Heart left ventricle (tissue), 16 donors: Measurements from ENCODE around the gene TRIM41. TPM values are rescaled to one million over a fixed set of nuclear protein-coding genes. Genes with fewer than 3 reads are reported as not detected.
"Not testable (repeated sequence)": the region's sequence is repeated elsewhere in the genome, so short reads cannot be mapped to it uniquely, and the experiment has no call there.

ENCODE experiments used
- ATAC-seq, 4 donors: fragments of 200-7000 bp; cut with Tn5 transposase; one replicate each; pipeline ENCODE4 v1.9.1; 2020 to 2022; ENCODE audit warnings: moderate library complexity in 4 of 4, mild to moderate bottlenecking in 3 of 4, moderate number of reproducible peaks in 1 of 4
- DNase-seq, 5 donors: peaks; one replicate each; pipeline ENCODE4 v3.0.0-alpha.2; 2020
- H3K27ac ChIP-seq, 12 donors: fragments of 200-600 bp; sonication (generic) in 4 of 12; one replicate each; pipeline versions ENCODE4 v1.5.0 to v1.8.0; 2016 to 2022; ENCODE audit warnings: mild to moderate bottlenecking in 2 of 12
- H3K27me3 ChIP-seq, 9 donors: fragments of 200-600 bp; sonication (generic) in 2 of 9; one replicate each; pipeline versions ENCODE4 v1.5.1 to v1.8.0; 2016 to 2022; ENCODE audit warnings: mild to moderate bottlenecking in 3 of 9
- H3K36me3 ChIP-seq, 9 donors: fragments of 200-600 bp; sonication (generic) in 2 of 9; one replicate each; pipeline versions ENCODE4 v1.5.0 to v1.8.0; 2018 to 2022; ENCODE audit warnings: mild to moderate bottlenecking in 2 of 9
- H3K4me1 ChIP-seq, 12 donors: fragments of 200-600 bp; sonication (generic) in 4 of 12; one replicate each; pipeline versions ENCODE4 v1.5.0 to v1.8.0; 2016 to 2022; ENCODE audit warnings: mild to moderate bottlenecking in 3 of 12
- H3K4me3 ChIP-seq, 12 donors: fragments of 200-600 bp; sonication (generic) in 4 of 12; one replicate each; pipeline versions ENCODE4 v1.5.0 to v1.8.0; 2017 to 2022; ENCODE audit warnings: mild to moderate bottlenecking in 9 of 12, moderate library complexity in 4 of 12
- H3K9me3 ChIP-seq, 12 donors: fragments of 200-600 bp; sonication (generic) in 4 of 12; one replicate each; pipeline versions ENCODE4 v1.5.0 to v1.8.0; 2016 to 2022; ENCODE audit warnings: mild to moderate bottlenecking in 1 of 12
- CTCF ChIP-seq, 12 donors: fragments of 200-600 bp; sonication (generic) in 4 of 12; IDR thresholded peaks; one replicate each; pipeline versions ENCODE4 v1.5.0 to v1.8.0; 2018 to 2022; ENCODE audit warnings: antibody characterized with exemption in 12 of 12, mild to moderate bottlenecking in 5 of 12
- POLR2A ChIP-seq, 2 donors: fragments of 450-650 bp; IDR thresholded peaks; one replicate each; pipeline ENCODE4 v1.6.1; 2017; ENCODE audit warnings: antibody characterized with exemption in 2 of 2, mild to moderate bottlenecking in 2 of 2, moderate library complexity in 2 of 2
- WGBS, 4 donors: extraction: QIAGEN DNeasy Blood & Tissue Kit in 2 of 4; methylation state at CpG; one replicate each; pipeline versions ENCODE4 v1.1.5 to v1.1.7; 2013 to 2018; 5-methylcytosine and 5-hydroxymethylcytosine counted together
- intact Hi-C, 10 donors: fragments of 100-400 bp; cut with DNase I; formaldehyde crosslinking; loops; one replicate each; pipeline versions ENCODE4 v1.11.1 to v1.14.2; 2022
- long read RNA-seq, 3 donors: library from polyadenylated mRNA; unstranded; transcript quantifications; one replicate each; pipeline ENCODE4 v2.0.0, GENCODE V29; 2020 to 2021
- polyA plus RNA-seq, 2 donors: library from polyadenylated mRNA; stranded (reverse); fragments of 200-250 nt; gene quantifications; one replicate each; pipeline ENCODE4 v1.2.3, GENCODE V29; 2013
- total RNA-seq, 9 donors: library from RNA; depleted of rRNA in 2 of 9; stranded (reverse); fragments of >200 nt in 2 of 9; fragmentation: NEBNext Ultra II Directional in 3 of 9; extraction: Animal tissue kit (Norgen Biotek cat#: 25700) in 3 of 9; gene quantifications; one replicate each; pipeline versions ENCODE4 v1.1.0 to v1.2.4, GENCODE V29; 2016 to 2023
- donor health status: ischemic (EF 13 %, LVEDD 7.1; RV severe dilation, severe dysfunction).
- donor health status: healthy with polysubstance abuse.
- donor health status: DM: no; HTN: yes; CAD: no.
- donor health status: DM: no; HTN: no; CAD: no.
- donor health status: ischemic (EF 25% LVEDD 6.9; RV normal size, moderate dysfunction).
- donor health status: ischemic (EF 25% LVEDD 5.7; RV mildly dilated, moderate dysfunction).
- donor health status: healthy.
- donor health status: DM: yes; HTN: yes; CAD: no.
- donor health status: ischemic (EF 35%, LVEDD 5.7; RV mildly dilated, moderate dysfunction).
- donor health status: nonischemic (EF 11% LVEDD 7.7; RV severe dilation, severe dysfunction).
- donor health status: DM: yes; HTN: yes; CAD: no.
- donor health status: PGD.
- donor health status: ischemic (EF 29% LVEDD 5.4; RV normal size, mild dysfunction).
- donor health status: nonischemic (EF 23%, LVEDD 6.1; RV moderate dilation, normal function).

The TRIM41 gene
- total RNA-seq, result 10 to 100 TPM; 12.3 to 27.3 (median 23.9) TPM
- 10 to 100 TPM; 20.2 TPM for polyA plus RNA-seq
- long read RNA-seq, donor 1, partial matches to known transcripts, result 15 of 24 reads
- long read RNA-seq, donor 1, other reads (novel, unspliced or antisense), result 2 of 24 reads
- long read RNA-seq, donor 2, partial matches to known transcripts, result 3 of 21 reads
- long read RNA-seq, donor 2, other reads (novel, unspliced or antisense), result 13 of 21 reads
- long read RNA-seq, donor 3, partial matches to known transcripts, result 1 of 13 reads
- long read RNA-seq, donor 3, other reads (novel, unspliced or antisense), result 9 of 13 reads

GRCh38 chr5:181223058-181223728 is at the start of gene TRIM41:
Gene TRIM41 (plus strand): TSS chr5:181223281. CDS start chr5:181224000, 719 bp downstream.
- intact Hi-C loops, result loop anchor here in 9 of 10 donors (1.0 to 5.0 kb wide), 9 partner anchors 16 to 39 kb away; partner anchors contain the start of genes RACK1 (in 3 of the 9) and TRIM52 (in 3 of the 9)
- 0 to 2% (median 0%) methylated on average over 33 to 59 of the region's 59 CpGs for WGBS, 4 donors
- peaks cover 0 to 17% (median 11%) of the 10 kb centered on the region in 9 donors for H3K36me3 ChIP-seq
- DNase-seq (peak; percentile 99 to 100 (median 99)), ATAC-seq (peak; percentile 87 to 93 (median 90))
- peak in 1 of 2 donors; percentile 71 for TF ChIP-seq POLR2A (IDR thresholded peaks at IDR 0.05)
- TF ChIP-seq CTCF (IDR thresholded peaks at IDR 0.05), result peak in 6 of 12 donors; percentile 19 to 37 (median 27)
- H3K9me3 ChIP-seq, result no peaks in the 10 kb centered on the region
- H3K27me3 ChIP-seq, result no peaks in the 10 kb centered on the region
- peaks cover 0 to 48% (median 18%) of the 10 kb centered on the region in 12 donors for H3K4me1 ChIP-seq
- peak within 1 kb of the TSS; percentile 92 to 100 (median 97) for H3K27ac ChIP-seq
- H3K4me3 ChIP-seq, result peak within 1 kb of the TSS; percentile 63 to 96 (median 83)

- Histone ChIP-seq H3K4me1 (peaks cover 0 to 27% (median 3%) of the 10 kb centered on the region in 12 donors), H3K36me3 (no peaks in the 10 kb centered on the region), H3K4me3 (peak overlapping the region in 6 of 12 donors; percentile 5 to 33 (median 20)), H3K27ac (peak overlapping the region in 8 of 12 donors; percentile 14 to 66 (median 51)), H3K27me3 (peaks cover 23 to 81% (median 60%) of the 10 kb centered on the region in 9 donors), H3K9me3 (no peaks in the 10 kb centered on the region)
- intact Hi-C loops, result loop anchor here in 1 of 10 donors (10.0 kb wide), 1 partner anchor 309 kb away; the partner anchor contains the start of gene ZFP62
- peak in 2 of 4 donors; percentile 20 to 47 for ATAC-seq
- WGBS, 4 donors, result 4 to 13% (median 7%) methylated on average over 37 to 50 of the region's 50 CpGs
- TF ChIP-seq CTCF (IDR thresholded peaks at IDR 0.05), result no peak
- no peak for TF ChIP-seq POLR2A (IDR thresholded peaks at IDR 0.05)
- DNase-seq, result no peak
Observed at GRCh38 chr5:181173420-181174342, 49.4 kb upstream of the TRIM41 start.

- 60 to 71% (median 65%) methylated on average over 3 of the region's 3 CpGs for WGBS, 4 donors
- DNase-seq (no peak), ATAC-seq (no peak)
- H3K4me1 ChIP-seq, result peaks cover 0 to 18% (median 0%) of the 10 kb centered on the region in 12 donors
- intact Hi-C loops, result loop anchor here in 1 of 10 donors (10.0 kb wide), 1 partner anchor 312 kb away; the partner anchor contains the start of gene ZFP62
- H3K9me3 ChIP-seq, result no peaks in the 10 kb centered on the region
- no peak for TF ChIP-seq POLR2A (IDR thresholded peaks at IDR 0.05)
- no peak for TF ChIP-seq CTCF (IDR thresholded peaks at IDR 0.05)
- H3K36me3 ChIP-seq, result no peaks in the 10 kb centered on the region
- peaks cover 12 to 53% (median 33%) of the 10 kb centered on the region in 9 donors for H3K27me3 ChIP-seq
- H3K27ac ChIP-seq, result no peak overlapping the region
- no peak overlapping the region for H3K4me3 ChIP-seq
Observed at GRCh38 chr5:181176254-181176952, 46.7 kb upstream of the TRIM41 start.

DNA sequence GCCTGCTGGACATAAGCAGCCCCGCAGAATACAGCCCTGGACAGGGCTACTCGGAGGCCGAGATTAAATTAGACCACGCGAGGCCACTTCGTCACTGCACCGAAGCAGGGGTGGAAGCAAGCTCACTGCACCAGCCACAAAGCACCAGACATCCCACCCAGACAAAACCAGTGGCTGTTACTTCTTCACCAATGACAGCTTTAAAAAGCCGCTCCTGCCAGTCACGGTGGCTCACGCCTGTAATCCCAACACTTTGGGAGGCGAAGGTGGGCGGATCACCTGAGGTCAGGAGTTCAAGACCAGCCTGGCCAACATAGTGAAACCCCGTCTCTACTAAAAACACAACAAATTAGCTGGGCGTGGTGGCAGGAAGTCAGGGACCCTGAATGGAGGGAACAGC is 45.5 kb upstream of the TRIM41 start:
- not testable (repeated sequence) for H3K27ac ChIP-seq, H3K4me3 ChIP-seq, ATAC-seq, H3K9me3 ChIP-seq, H3K36me3 ChIP-seq
- WGBS, 4 donors, result 67 to 75% (median 72%) methylated on average over 14 of the region's 14 CpGs
- intact Hi-C loops, result loop anchor here in 1 of 10 donors (10.0 kb wide), 1 partner anchor 313 kb away; the partner anchor contains the start of gene ZFP62
- peaks cover 9 to 43% (median 27%) of the 10 kb centered on the region in 9 donors for H3K27me3 ChIP-seq
- peak in 1 of 5 donors; percentile 27 for DNase-seq
- H3K4me1 ChIP-seq, result peaks cover 0 to 23% (median 2%) of the 10 kb centered on the region in 12 donors
